Osteocyte (in vitro differentiated cells): ENCODE measurements around the gene CD82. TPM values are rescaled to one million over a fixed set of nuclear protein-coding genes. Genes with fewer than 3 reads are reported as not detected.

ENCODE experiments used
- DNase-seq: peaks from one replicate; pipeline ENCODE4 v3.0.0; 2021; ENCODE audit warnings: mixed read lengths; ENCODE audit not compliant: unreplicated experiment; ENCODE audit errors: extremely low spot score
- H3K27ac Mint-ChIP-seq: one replicate; pipeline ENCODE4 v1.8.0; 2021; ENCODE audit warnings: mild to moderate bottlenecking, mixed read lengths; ENCODE audit not compliant: unreplicated experiment
- H3K27me3 Mint-ChIP-seq: one replicate; pipeline ENCODE4 v1.8.0; 2021; ENCODE audit warnings: mixed read lengths; ENCODE audit not compliant: unreplicated experiment
- H3K36me3 Mint-ChIP-seq: one replicate; pipeline ENCODE4 v1.8.0; 2021; ENCODE audit warnings: mixed read lengths; ENCODE audit not compliant: unreplicated experiment
- H3K4me1 Mint-ChIP-seq: one replicate; pipeline ENCODE4 v1.8.0; 2021; ENCODE audit warnings: mixed read lengths; ENCODE audit not compliant: unreplicated experiment
- H3K4me3 Mint-ChIP-seq: one replicate; pipeline ENCODE4 v1.8.0; 2021; ENCODE audit warnings: mild to moderate bottlenecking, moderate library complexity, mixed read lengths; ENCODE audit not compliant: unreplicated experiment
- H3K9me3 Mint-ChIP-seq: one replicate; pipeline ENCODE4 v1.8.0; 2021; ENCODE audit warnings: mixed read lengths; ENCODE audit not compliant: unreplicated experiment
- total RNA-seq: library from RNA; stranded (reverse); gene quantifications from 2 replicates; pipeline ENCODE4 v1.2.1, GENCODE V29; 2021
- TF ChIP-seq, protein P1 (sequence below): fragments of 200-600 bp; sonication (generic); IDR thresholded peaks from 2 replicates; pipeline ENCODE4 v1.5.0; 2021; ENCODE audit warnings: antibody characterized with exemption, mild to moderate bottlenecking, moderate library complexity

The CD82 gene
- total RNA-seq, 1 donor from 2014 or later = 34.6 TPM

DNA sequence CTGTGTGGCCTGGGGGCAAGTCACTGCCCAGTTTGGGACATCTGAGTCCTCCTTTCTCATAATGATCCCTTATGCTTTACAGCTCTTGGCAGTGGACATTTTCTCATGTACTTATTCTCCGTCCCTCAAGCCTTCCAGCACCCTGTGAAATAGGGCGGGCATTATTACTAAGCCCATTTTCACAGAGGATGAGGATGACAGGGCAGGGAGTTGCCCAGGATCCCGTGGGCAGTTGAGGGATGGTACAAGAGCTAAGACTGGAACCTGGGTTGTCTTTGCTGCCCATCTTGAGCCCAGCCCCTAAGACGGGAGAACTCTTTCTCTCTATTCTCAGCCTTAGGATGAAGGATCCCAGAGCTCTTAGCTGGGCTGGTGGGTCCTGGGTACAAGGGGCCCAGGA lies 11.2 kb downstream of the CD82 start:
- no peak overlapping the region for H3K27ac Mint-ChIP-seq
- H3K36me3 Mint-ChIP-seq = no peaks in the 10 kb centered on the region
- H3K4me1 Mint-ChIP-seq = peaks cover 23% of the 10 kb centered on the region
- TF ChIP-seq, protein P1, sequence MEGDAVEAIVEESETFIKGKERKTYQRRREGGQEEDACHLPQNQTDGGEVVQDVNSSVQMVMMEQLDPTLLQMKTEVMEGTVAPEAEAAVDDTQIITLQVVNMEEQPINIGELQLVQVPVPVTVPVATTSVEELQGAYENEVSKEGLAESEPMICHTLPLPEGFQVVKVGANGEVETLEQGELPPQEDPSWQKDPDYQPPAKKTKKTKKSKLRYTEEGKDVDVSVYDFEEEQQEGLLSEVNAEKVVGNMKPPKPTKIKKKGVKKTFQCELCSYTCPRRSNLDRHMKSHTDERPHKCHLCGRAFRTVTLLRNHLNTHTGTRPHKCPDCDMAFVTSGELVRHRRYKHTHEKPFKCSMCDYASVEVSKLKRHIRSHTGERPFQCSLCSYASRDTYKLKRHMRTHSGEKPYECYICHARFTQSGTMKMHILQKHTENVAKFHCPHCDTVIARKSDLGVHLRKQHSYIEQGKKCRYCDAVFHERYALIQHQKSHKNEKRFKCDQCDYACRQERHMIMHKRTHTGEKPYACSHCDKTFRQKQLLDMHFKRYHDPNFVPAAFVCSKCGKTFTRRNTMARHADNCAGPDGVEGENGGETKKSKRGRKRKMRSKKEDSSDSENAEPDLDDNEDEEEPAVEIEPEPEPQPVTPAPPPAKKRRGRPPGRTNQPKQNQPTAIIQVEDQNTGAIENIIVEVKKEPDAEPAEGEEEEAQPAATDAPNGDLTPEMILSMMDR = no peak
- H3K4me3 Mint-ChIP-seq = no peak overlapping the region
- H3K27me3 Mint-ChIP-seq = no peaks in the 10 kb centered on the region
- no peaks in the 10 kb centered on the region for H3K9me3 Mint-ChIP-seq
- DNase-seq = no peak

- H3K36me3 Mint-ChIP-seq = no peaks in the 10 kb centered on the region
- no peaks in the 10 kb centered on the region for H3K27me3 Mint-ChIP-seq
- TF ChIP-seq, protein P1 = no peak
- no peak for DNase-seq
- H3K4me1 Mint-ChIP-seq = peaks cover 16% of the 10 kb centered on the region
- no peak overlapping the region for H3K27ac Mint-ChIP-seq
- H3K4me3 Mint-ChIP-seq = no peak overlapping the region
- H3K9me3 Mint-ChIP-seq = no peaks in the 10 kb centered on the region
Measured at GRCh38 chr11:44577231-44577830, 11.9 kb downstream of the CD82 start.

GRCh38 chr11:44578279-44578678 lies 12.8 kb downstream of the CD82 start:
- H3K9me3 Mint-ChIP-seq = no peaks in the 10 kb centered on the region
- no peaks in the 10 kb centered on the region for H3K27me3 Mint-ChIP-seq

GRCh38 chr11:44579302-44579761 lies 13.9 kb downstream of the CD82 start:
- H3K9me3 Mint-ChIP-seq = no peaks in the 10 kb centered on the region
- no peaks in the 10 kb centered on the region for H3K27me3 Mint-ChIP-seq
- no peak overlapping the region for H3K4me3 Mint-ChIP-seq
- no peak for DNase-seq
- peaks cover 13% of the 10 kb centered on the region for H3K4me1 Mint-ChIP-seq
- H3K27ac Mint-ChIP-seq = no peak overlapping the region
- peaks cover 7% of the 10 kb centered on the region for H3K36me3 Mint-ChIP-seq
- TF ChIP-seq, protein P1 = no peak

More at GRCh38 chr11:44578279-44578678, 12.8 kb downstream of the CD82 start:
- H3K4me1 Mint-ChIP-seq = peaks cover 14% of the 10 kb centered on the region
- TF ChIP-seq, protein P1 = no peak
- no peak for DNase-seq
- no peak overlapping the region for H3K4me3 Mint-ChIP-seq
- peaks cover 5% of the 10 kb centered on the region for H3K36me3 Mint-ChIP-seq
- H3K27ac Mint-ChIP-seq = no peak overlapping the region

DNA sequence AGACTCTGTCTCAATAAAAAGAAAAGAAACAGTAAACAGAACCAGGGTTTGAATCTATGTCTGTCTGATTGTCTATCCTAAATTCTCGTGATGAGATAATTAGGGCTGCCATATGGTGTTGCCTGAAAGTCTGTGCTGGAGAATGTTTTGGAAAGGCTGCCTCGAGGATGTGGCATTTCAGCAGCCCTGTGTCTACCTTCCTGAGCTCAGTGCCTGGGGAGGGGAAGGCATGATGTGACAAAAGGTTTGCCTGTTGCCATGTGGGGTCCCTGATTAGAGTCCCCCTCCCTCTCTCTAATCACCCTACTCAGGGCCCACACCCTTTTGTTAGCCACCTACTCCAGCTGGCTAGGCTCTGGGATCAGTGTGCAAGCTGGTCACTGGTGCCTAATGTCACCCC lies 15.2 kb downstream of the CD82 start:
- Mint-ChIP-seq H3K4me1 (peaks cover 4% of the 10 kb centered on the region), H3K27me3 (no peaks in the 10 kb centered on the region)
- no peak for DNase-seq

More for the DNA sequence above, 15.2 kb downstream of the CD82 start:
- Mint-ChIP-seq H3K27ac (no peak overlapping the region), H3K9me3 (no peaks in the 10 kb centered on the region), H3K4me3 (no peak overlapping the region), H3K36me3 (peaks cover 7% of the 10 kb centered on the region)
- TF ChIP-seq, protein P1 = no peak
